NCI-H2196 (cell line): ENCODE data around the gene CTLA4.
A peak's percentile ranks its signal among the peaks of the same experiment; 100 is the strongest.

ENCODE experiments used
- DNase-seq: peaks from one replicate; lab custom pipeline; 2025; ENCODE audit not compliant: unreplicated experiment; lab: John Stamatoyannopoulos, UW

The CTLA4 gene

GRCh38 chr2:203889944-203890343, 22.4 kb downstream of the CTLA4 start:
- no peak for DNase-seq

GRCh38 chr2:203890733-203891132, 23.2 kb downstream of the CTLA4 start:
- DNase-seq = no peak

DNA sequence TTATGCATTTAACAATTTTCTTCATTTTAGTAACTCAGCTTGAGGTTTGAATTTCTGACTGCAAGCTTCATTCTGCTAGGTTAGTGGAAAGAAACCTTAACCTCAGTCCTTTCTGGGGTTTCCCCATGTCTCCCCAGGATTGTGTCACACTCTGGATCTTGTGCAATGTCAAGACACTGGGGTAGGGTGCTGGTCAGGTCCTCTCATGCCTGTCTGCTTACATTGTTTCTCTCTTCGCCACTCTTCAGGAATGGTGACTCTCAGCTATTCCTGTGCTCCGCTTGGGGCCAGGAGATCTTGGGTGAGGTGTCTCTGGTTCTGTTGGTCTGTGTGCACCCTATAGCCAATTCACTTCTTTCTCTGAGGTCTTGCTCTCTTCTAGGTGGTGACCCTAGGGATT, 23.9 kb downstream of the CTLA4 start:
- no peak for DNase-seq

GRCh38 chr2:203892207-203892606, 24.6 kb downstream of the CTLA4 start:
- no peak for DNase-seq

GRCh38 chr2:203893401-203893800, 25.8 kb downstream of the CTLA4 start:
- DNase-seq = no peak

GRCh38 chr2:203893840-203894239, 26.3 kb downstream of the CTLA4 start:
- no peak for DNase-seq

GRCh38 chr2:203894262-203894661, 26.7 kb downstream of the CTLA4 start:
- DNase-seq = no peak

DNA sequence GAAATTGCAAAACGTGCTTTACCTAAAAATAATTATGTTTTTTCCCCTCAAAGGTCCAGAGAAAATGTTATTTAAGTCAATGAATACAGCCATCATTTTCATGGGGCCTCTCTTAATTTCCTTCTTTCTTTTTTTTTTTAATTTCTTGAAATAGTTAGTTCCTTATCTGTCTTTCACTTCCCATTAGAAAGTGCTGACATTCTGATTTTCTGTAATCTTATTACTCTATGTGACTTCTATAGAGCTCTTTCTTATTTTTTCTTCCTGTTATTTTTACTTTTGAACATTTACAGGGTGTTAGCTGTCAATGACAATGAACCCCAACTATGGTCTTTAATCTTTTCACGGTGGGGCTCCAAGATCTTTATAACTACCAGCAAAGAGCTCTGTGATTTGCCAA, 30.0 kb downstream of the CTLA4 start:
- DNase-seq = no peak

DNA sequence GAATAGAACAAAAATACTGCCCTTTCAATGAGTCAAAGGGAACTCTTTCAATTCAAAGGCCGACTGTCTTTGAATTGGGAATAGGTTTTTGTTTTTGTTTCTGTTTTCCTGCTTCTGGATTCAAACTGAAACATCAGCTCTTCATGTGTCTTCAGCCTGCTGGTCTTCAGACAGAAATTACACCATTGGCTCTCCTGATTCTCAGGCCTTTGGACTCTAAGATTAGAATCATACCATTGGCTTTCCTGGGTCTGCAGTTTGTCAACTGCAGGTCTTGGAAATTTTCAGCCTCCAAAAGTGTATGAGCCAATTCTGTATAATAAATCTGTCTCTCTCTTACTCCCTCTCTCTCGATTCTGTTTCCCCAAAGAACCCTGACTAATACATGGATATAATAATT, 31.1 kb downstream of the CTLA4 start:
- no peak for DNase-seq

DNA sequence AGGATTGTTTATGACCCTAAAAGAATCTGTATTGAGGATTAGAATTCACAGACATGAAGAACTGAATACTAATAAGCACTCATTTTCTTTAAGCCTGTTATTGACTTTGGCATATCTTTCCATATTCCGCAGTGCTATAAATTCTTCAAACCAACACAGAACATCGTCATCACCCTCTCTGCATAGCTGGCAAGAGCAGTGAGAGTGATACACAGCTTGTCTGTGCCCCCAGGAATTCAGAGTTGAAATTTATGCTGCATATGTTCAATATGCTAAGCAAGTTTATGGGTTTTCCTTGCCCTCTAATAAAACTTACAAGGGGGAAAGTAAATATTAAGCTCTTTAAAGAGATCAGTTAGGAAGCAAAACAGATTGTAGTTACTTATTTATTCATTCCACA, 32.7 kb downstream of the CTLA4 start:
- no peak for DNase-seq

GRCh38 chr2:203904022-203904421, 36.5 kb downstream of the CTLA4 start:
- DNase-seq = no peak

- DNase-seq = no peak
These were observed 38.1 kb downstream of the CTLA4 start for GRCh38 chr2:203905656-203906055.

GRCh38 chr2:203908066-203908796, 40.7 kb downstream of the CTLA4 start:
- DNase-seq = no peak

- no peak for DNase-seq
These were observed 41.2 kb downstream of the CTLA4 start for GRCh38 chr2:203908797-203909185.

DNA sequence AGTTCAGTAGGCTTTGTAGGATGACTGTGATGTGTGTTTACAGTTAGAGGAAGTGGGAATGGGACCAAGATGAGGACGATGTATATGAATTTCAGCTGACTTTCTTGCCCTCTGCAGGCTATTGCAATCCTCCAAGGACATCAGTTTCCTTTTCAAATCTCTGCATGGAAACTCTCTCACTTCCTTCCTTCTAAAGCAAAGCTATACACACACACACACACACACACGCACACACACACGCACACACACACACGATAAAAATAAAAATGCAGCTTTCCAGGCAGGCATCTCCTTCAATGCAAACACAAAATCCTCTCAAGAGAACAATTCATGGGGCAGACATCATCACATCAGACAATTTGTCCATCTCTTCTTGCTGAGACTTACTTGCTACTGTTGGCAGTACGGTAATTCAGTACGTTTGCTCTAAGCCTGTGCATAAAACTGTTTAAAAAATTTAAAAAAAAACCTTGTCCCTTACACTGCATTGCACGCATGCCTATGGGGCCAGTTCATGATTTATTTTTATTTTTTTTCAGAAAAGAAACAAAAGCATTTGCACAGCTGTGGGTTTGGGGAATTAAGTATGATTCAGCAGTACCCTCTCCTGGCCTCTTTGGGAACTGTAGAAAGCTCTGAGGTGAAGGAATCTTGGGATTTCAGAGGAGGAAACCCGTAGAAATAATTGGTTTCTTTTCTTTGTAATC, 41.8 kb downstream of the CTLA4 start:
- DNase-seq = peak; percentile 51

- DNase-seq = no peak
These were observed 42.4 kb downstream of the CTLA4 start for GRCh38 chr2:203909974-203910373.

DNA sequence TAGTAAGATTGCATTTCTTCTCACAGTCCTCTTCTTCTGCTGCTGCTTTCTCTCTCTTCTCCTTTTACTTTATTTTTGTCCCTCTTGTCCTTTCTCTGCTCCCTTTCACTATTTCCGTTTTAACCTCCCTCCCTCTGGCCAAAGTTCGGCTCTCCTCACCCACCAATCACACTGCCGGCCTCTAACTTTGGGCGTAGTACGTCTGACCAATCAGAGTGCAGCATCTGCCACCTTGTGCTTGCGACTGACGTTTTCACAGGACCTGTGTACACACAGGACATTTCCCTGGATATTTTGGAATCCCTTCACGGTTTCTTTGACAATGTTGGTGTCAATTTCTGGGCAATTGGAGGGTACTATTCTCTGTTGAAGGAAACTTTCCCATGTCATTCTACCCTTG, 46.4 kb downstream of the CTLA4 start:
- no peak for DNase-seq

DNA sequence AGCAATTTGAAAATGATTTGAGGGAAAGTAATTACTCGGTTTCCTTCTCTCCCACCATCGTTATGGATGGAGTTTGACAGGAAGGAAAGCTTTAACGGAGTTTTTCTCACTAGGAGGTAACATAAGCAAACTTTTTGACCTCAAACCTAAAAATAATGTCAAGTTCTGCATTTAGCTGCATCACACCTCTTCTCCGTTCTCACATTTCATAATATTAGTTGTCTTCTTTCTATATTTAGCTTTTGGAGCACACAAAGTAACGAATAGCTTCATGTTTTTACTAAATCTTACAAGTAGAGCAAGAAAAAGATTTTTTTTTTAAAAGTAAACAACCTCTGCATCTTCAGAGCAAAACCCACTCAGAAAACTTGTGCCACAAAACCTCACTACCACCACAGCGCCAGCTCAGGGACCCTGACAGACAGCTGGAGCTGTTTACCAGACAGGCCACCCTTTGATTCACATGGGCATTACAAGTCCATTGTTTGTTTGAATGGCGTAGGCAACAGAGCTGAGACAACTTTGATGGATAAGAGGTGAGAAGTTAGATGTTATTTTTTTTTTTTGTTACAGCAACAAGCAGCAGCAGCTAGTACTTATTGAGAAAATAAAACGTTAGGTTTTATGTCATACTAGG, 47.1 kb downstream of the CTLA4 start:
- no peak for DNase-seq

GRCh38 chr2:203915256-203915655, 47.7 kb downstream of the CTLA4 start:
- DNase-seq = no peak

DNA sequence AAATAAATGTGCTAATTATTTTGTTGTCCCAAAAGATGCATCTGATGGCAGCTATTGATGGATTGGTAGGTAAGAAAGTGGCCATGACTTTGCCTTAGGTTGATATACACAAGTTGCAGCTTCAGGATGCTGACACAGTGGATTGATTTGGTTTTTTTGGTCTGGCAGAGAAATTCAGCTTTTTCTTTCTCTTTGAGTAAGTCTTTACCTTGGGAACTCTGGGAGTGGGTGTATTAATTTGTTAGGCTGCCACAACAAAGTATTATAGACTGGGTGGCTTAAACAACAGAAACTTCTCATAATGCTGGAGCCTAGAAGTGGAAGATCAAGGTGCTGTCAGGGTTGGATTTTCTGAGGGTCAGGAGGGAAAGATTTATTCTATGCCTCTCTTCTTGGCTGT, 49.2 kb downstream of the CTLA4 start:
- DNase-seq = no peak

GRCh38 chr2:203918264-203918663, 50.7 kb downstream of the CTLA4 start:
- DNase-seq = no peak

DNA sequence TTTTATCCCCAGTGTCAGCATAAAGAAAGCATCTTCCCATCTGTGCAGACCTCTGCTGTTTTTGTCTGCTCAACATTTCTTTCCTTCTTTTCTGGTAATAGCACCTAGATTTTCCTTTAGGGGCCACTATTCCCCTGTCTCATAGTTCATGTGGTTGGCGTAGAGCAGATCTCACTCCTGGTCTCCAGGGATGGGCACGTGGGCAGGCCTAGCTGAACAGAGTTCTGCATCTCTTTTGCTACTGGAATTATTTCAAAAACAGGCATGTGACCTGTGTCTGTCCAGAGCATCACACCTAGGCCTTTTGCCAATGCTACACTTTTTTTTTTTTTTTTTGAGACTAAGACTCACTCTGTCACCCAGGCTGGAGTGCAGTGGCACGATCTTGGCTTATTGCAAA, 51.3 kb downstream of the CTLA4 start:
- no peak for DNase-seq
